Stimulated activated CD4-positive, alpha-beta T cell treated with anti-CD3 and anti-CD28 coated beads, Interleukin-4, amount 100 ng/mL, for 48 hours (primary cell): ENCODE results near the gene SIPA1L2.
A peak's percentile ranks its signal among the peaks of the same experiment; 100 is the strongest.

ENCODE experiments used
- DNase-seq, 2 donors: peaks; one replicate each; pipeline ENCODE4 v3.0.0-alpha.2; 2020; ENCODE audit warnings: low read depth in 2 of 2

SIPA1L2 gene

GRCh38 chr1:232630047-232630893 lies at the start of gene SIPA1L2:
TSS of gene SIPA1L2 (minus strand) at chr1:232630133. CDS start at chr1:232515339, 114,794 bp downstream.
- peak; percentile 85 to 89 for DNase-seq

GRCh38 chr1:232678185-232678886 lies 48.4 kb upstream of the SIPA1L2 start:
- no peak for DNase-seq

- DNase-seq: no peak
These were observed 46.4 kb upstream of the SIPA1L2 start for GRCh38 chr1:232676307-232676706.

- DNase-seq: no peak
These were observed 46.0 kb upstream of the SIPA1L2 start for GRCh38 chr1:232675898-232676297.

- DNase-seq: no peak
These were observed 45.3 kb upstream of the SIPA1L2 start for GRCh38 chr1:232675260-232675659.

- no peak for DNase-seq
These were observed 43.3 kb upstream of the SIPA1L2 start for GRCh38 chr1:232673256-232673655.

- no peak for DNase-seq
These were observed 40.2 kb upstream of the SIPA1L2 start for GRCh38 chr1:232669981-232670747.

- no peak for DNase-seq
These were observed 37.8 kb upstream of the SIPA1L2 start for GRCh38 chr1:232667778-232668165.

- no peak for DNase-seq
These were observed 37.3 kb upstream of the SIPA1L2 start for GRCh38 chr1:232667094-232667777.

GRCh38 chr1:232664844-232665777 lies 35.2 kb upstream of the SIPA1L2 start:
- no peak for DNase-seq

GRCh38 chr1:232662910-232663309 lies 33.0 kb upstream of the SIPA1L2 start:
- no peak for DNase-seq

- DNase-seq: no peak
These were observed 28.5 kb upstream of the SIPA1L2 start for GRCh38 chr1:232658386-232658785.

GRCh38 chr1:232657426-232658005 lies 27.6 kb upstream of the SIPA1L2 start:
- no peak for DNase-seq

- DNase-seq: no peak
These were observed 25.8 kb upstream of the SIPA1L2 start for GRCh38 chr1:232655746-232656085.

- no peak for DNase-seq
These were observed 25.3 kb upstream of the SIPA1L2 start for GRCh38 chr1:232655028-232655745.

- DNase-seq: no peak
These were observed 23.9 kb upstream of the SIPA1L2 start for GRCh38 chr1:232653789-232654188.

- DNase-seq: no peak
These were observed 20.9 kb upstream of the SIPA1L2 start for GRCh38 chr1:232650845-232651244.

- DNase-seq: no peak
These were observed 20.5 kb upstream of the SIPA1L2 start for GRCh38 chr1:232650418-232650817.

GRCh38 chr1:232648316-232648715 lies 18.4 kb upstream of the SIPA1L2 start:
- DNase-seq: no peak

GRCh38 chr1:232644209-232644608 lies 14.3 kb upstream of the SIPA1L2 start:
- no peak for DNase-seq
